Gastroesophageal sphincter (tissue), 4 donors: ENCODE measurements around the gene MAP3K14. TPM values are rescaled to one million over a fixed set of nuclear protein-coding genes. Genes with fewer than 3 reads are reported as not detected.

ENCODE experiments used
- ATAC-seq: fragments of 150-250 bp; one replicate; pipeline ENCODE4 v1.9.1; 2016; ENCODE audit warnings: mild to moderate bottlenecking, moderate library complexity
- H3K27ac ChIP-seq, 4 donors: fragments of 200-600 bp; sonication (generic) in 3 of 4; 1 replicate in 3 of 4; 2 replicates in 1 of 4; pipeline ENCODE4 v1.5.1; 2016 to 2019
- H3K27me3 ChIP-seq: fragments of 200-600 bp; sonication (generic); one replicate; pipeline ENCODE4 v1.5.1; 2019
- H3K36me3 ChIP-seq, 2 donors: fragments of 200-600 bp; sonication (generic); one replicate each; pipeline ENCODE4 v1.5.1; 2019; ENCODE audit warnings: control low read depth in 1 of 2
- H3K4me1 ChIP-seq, 3 donors: fragments of 200-600 bp; sonication (generic); 1 replicate in 2 of 3; 2 replicates in 1 of 3; pipeline ENCODE4 v1.5.1; 2016 to 2019; ENCODE audit warnings: control low read depth in 2 of 3
- H3K4me3 ChIP-seq, 2 donors: fragments of 200-600 bp; sonication (generic); one replicate each; pipeline ENCODE4 v1.5.1; 2019; ENCODE audit warnings: mild to moderate bottlenecking in 1 of 2, moderate library complexity in 1 of 2
- H3K9me3 ChIP-seq, 3 donors: fragments of 200-600 bp; sonication (generic); one replicate each; pipeline ENCODE4 v1.5.1; 2017 to 2019; ENCODE audit warnings: control low read depth in 2 of 3
- CTCF ChIP-seq, 4 experiments: fragments of 200-600 bp in 2 of 4; fragments of 450-650 bp in 2 of 4; sonication (generic) in 1 of 4; IDR thresholded peaks; one replicate each; pipeline ENCODE4 v1.5.1; 2017 to 2019; ENCODE audit warnings: antibody characterized with exemption in 4 of 4, mild to moderate bottlenecking in 2 of 4, moderate library complexity in 2 of 4
- EP300 ChIP-seq: sonication (generic); formaldehyde crosslinking; IDR thresholded peaks from one replicate; pipeline ENCODE4 v1.6.1; 2017; ENCODE audit warnings: antibody characterized with exemption, mild to moderate bottlenecking
- POLR2A ChIP-seq, 2 donors: fragments of 450-650 bp; IDR thresholded peaks; one replicate each; pipeline ENCODE4 v1.6.1; 2017; ENCODE audit warnings: antibody characterized with exemption in 2 of 2, mild to moderate bottlenecking in 2 of 2, moderate library complexity in 1 of 2
- POLR2AphosphoS5 ChIP-seq: sonication (generic); formaldehyde crosslinking; IDR thresholded peaks from one replicate; pipeline ENCODE4 v1.6.1; 2017; ENCODE audit warnings: antibody characterized with exemption
- WGBS, 2 donors: methylation state at CpG; one replicate each; pipeline ENCODE4 v1.1.5; 2018; ENCODE audit warnings: low coverage in 1 of 2; 5-methylcytosine and 5-hydroxymethylcytosine counted together
- total RNA-seq, 4 donors: library from RNA; depleted of rRNA; stranded (reverse); fragments of >200 nt; gene quantifications; one replicate each; pipeline ENCODE4 v1.1.0, GENCODE V29; 2016

MAP3K14 gene
- total RNA-seq, 4 donors from 2014 or later, result 8.5 to 17.5 (median 13.5) TPM

GRCh38 chr17:45269912-45270311 is 46.9 kb downstream of the MAP3K14 start:
- Histone ChIP-seq H3K4me3 (no peak overlapping the region), H3K36me3 (peaks cover 0 to 97% of the 10 kb centered on the region in 2 donors)
- no peak for TF ChIP-seq POLR2A (IDR thresholded peaks at IDR 0.05)
- TF ChIP-seq EP300, result no peak
- TF ChIP-seq POLR2AphosphoS5, result no peak
- no peak for TF ChIP-seq CTCF (IDR thresholded peaks at IDR 0.05)

GRCh38 chr17:45267436-45268055 is 49.3 kb downstream of the MAP3K14 start:
- ATAC-seq, result no peak
- H3K4me1 ChIP-seq, result peaks cover 0 to 10% (median under 1%) of the 10 kb centered on the region in 3 donors
- WGBS, 2 donors, result 100% methylated on average over 1 to 2 of the region's 10 CpGs
- no peak overlapping the region for H3K27ac ChIP-seq
- no peaks in the 10 kb centered on the region for H3K9me3 ChIP-seq
- no peak for TF ChIP-seq POLR2A (IDR thresholded peaks at IDR 0.05)
- no peak for TF ChIP-seq POLR2AphosphoS5
- TF ChIP-seq CTCF (IDR thresholded peaks at IDR 0.05), result no peak
- TF ChIP-seq EP300, result no peak
- H3K4me3 ChIP-seq, result no peak overlapping the region
- H3K36me3 ChIP-seq, result peaks cover 0 to 94% of the 10 kb centered on the region in 2 donors
- H3K27me3 ChIP-seq, result no peaks in the 10 kb centered on the region

More at GRCh38 chr17:45269912-45270311, 46.9 kb downstream of the MAP3K14 start:
- no peak for ATAC-seq
- Histone ChIP-seq H3K4me1 (peaks cover 0 to 15% (median 0%) of the 10 kb centered on the region in 3 donors), H3K27me3 (no peaks in the 10 kb centered on the region), H3K27ac (no peak overlapping the region), H3K9me3 (no peaks in the 10 kb centered on the region)
- WGBS, 2 donors, result 69 to 79% methylated on average over 5 to 6 of the region's 7 CpGs

- no peak overlapping the region for H3K27ac ChIP-seq
- H3K4me1 ChIP-seq, result peaks cover 0 to 21% (median 7%) of the 10 kb centered on the region in 3 donors
- no peak for TF ChIP-seq EP300
- TF ChIP-seq POLR2A (IDR thresholded peaks at IDR 0.05), result no peak
- no peak for TF ChIP-seq POLR2AphosphoS5
- no peak for TF ChIP-seq CTCF (IDR thresholded peaks at IDR 0.05)
- no peaks in the 10 kb centered on the region for H3K9me3 ChIP-seq
- no peak for ATAC-seq
- H3K4me3 ChIP-seq, result no peak overlapping the region
- H3K36me3 ChIP-seq, result peaks cover 0 to 83% of the 10 kb centered on the region in 2 donors
- H3K27me3 ChIP-seq, result no peaks in the 10 kb centered on the region
- 70% methylated on average over 2 of the region's 13 CpGs; no CpG with 5 or more reads in 1 of the 2 donors for WGBS, 2 donors
Observed at GRCh38 chr17:45266372-45266926, 50.4 kb downstream of the MAP3K14 start.

- Histone ChIP-seq H3K9me3 (no peaks in the 10 kb centered on the region), H3K27me3 (no peaks in the 10 kb centered on the region), H3K36me3 (peaks cover 0 to 77% of the 10 kb centered on the region in 2 donors), H3K27ac (no peak overlapping the region), H3K4me3 (no peak overlapping the region), H3K4me1 (peaks cover 0 to 25% (median 9%) of the 10 kb centered on the region in 3 donors)
- no peak for TF ChIP-seq EP300
- no peak for TF ChIP-seq POLR2A (IDR thresholded peaks at IDR 0.05)
- TF ChIP-seq POLR2AphosphoS5, result no peak
- WGBS, 2 donors, result 50 to 100% methylated on average over 1 of the region's 1 CpG
- ATAC-seq, result no peak
Observed at GRCh38 chr17:45265821-45266220, 51.0 kb downstream of the MAP3K14 start.

GRCh38 chr17:45264988-45265387 is 51.8 kb downstream of the MAP3K14 start:
- Histone ChIP-seq H3K9me3 (no peaks in the 10 kb centered on the region), H3K4me1 (peaks cover 0 to 25% (median 9%) of the 10 kb centered on the region in 3 donors), H3K36me3 (peaks cover 0 to 68% of the 10 kb centered on the region in 2 donors), H3K27me3 (no peaks in the 10 kb centered on the region), H3K27ac (no peak overlapping the region), H3K4me3 (no peak overlapping the region)
- no peak for TF ChIP-seq POLR2AphosphoS5
- TF ChIP-seq EP300, result no peak
- no peak for TF ChIP-seq POLR2A (IDR thresholded peaks at IDR 0.05)
- TF ChIP-seq CTCF (IDR thresholded peaks at IDR 0.05), result no peak
- WGBS, 2 donors, result 88% methylated on average over 1 of the region's 8 CpGs; no CpG with 5 or more reads in 1 of the 2 donors
- no peak for ATAC-seq
